Measurements from ENCODE around the gene S100PBP.

- TF ChIP-seq POLR2A (IDR thresholded peaks at IDR 0.05) (no peak), POLR2AphosphoS5 (IDR thresholded peaks at IDR 0.05) (no peak), EP300 (IDR thresholded peaks at IDR 0.05) (no peak), CTCF (IDR thresholded peaks at IDR 0.05) (no peak)
These were observed 56.0 kb downstream of the S100PBP start for GRCh38 chr1:32873484-32873883.

Measured in stomach (tissue), 4 donors.